ENCODE data around the gene ATF4.

ATF4 gene

GRCh38 chr22:39536711-39537110, 16.3 kb downstream of the ATF4 start:
- TF ChIP-seq EZH2phosphoT487 (conservative IDR thresholded peaks at IDR 0.05; ENCODE audit: low read length) (no peak), CTCF (IDR thresholded peaks at IDR 0.05; ENCODE audit: insufficient read depth, low read length, poor library complexity, severe bottlenecking) (no peak)
- no peaks in the 10 kb centered on the region for H3K9me2 ChIP-seq (replicated peaks; ENCODE audit: insufficient read depth, low read length)
- no peaks in the 10 kb centered on the region for H3K36me3 ChIP-seq (ENCODE audit: low read length)
- H3K79me2 ChIP-seq (ENCODE audit: insufficient read depth, low read length), result peaks cover 8% of the 10 kb centered on the region
- H3K4me3 ChIP-seq (ENCODE audit: insufficient read depth, low read length, poor library complexity, severe bottlenecking), result no peak overlapping the region
- H3K9ac ChIP-seq (ENCODE audit: low read length), result no peak overlapping the region
- H4K20me1 ChIP-seq (ENCODE audit: low read depth, low read length), result no peaks in the 10 kb centered on the region
- peaks cover 5% of the 10 kb centered on the region; the same call in 1 of the 2 replicates for H3F3A ChIP-seq (ENCODE audit: insufficient read depth)
- no peaks in the 10 kb centered on the region for H3K9me3 ChIP-seq (ENCODE audit: insufficient read depth, low read length)
- no peak overlapping the region for H2AFZ ChIP-seq (ENCODE audit: low read depth, low read length, severe bottlenecking)
- H3K27me3 ChIP-seq (ENCODE audit: low read length), result no peaks in the 10 kb centered on the region
- no peak overlapping the region for H3K27ac ChIP-seq (ENCODE audit: low read depth, low read length)
- no peak overlapping the region for H3K4me2 ChIP-seq (ENCODE audit: low read depth, low read length, poor library complexity, severe bottlenecking)

GRCh38 chr22:39537975-39538374, 17.6 kb downstream of the ATF4 start:
- peaks cover 5% of the 10 kb centered on the region; the same call in 1 of the 2 replicates for H3F3A ChIP-seq (ENCODE audit: insufficient read depth)
- H3K9ac ChIP-seq (ENCODE audit: low read length), result no peak overlapping the region
- H4K20me1 ChIP-seq (ENCODE audit: low read depth, low read length), result no peaks in the 10 kb centered on the region
- H3K27ac ChIP-seq (ENCODE audit: low read depth, low read length), result no peak overlapping the region
- no peak overlapping the region for H3K4me3 ChIP-seq (ENCODE audit: insufficient read depth, low read length, poor library complexity, severe bottlenecking)
- H2AFZ ChIP-seq (ENCODE audit: low read depth, low read length, severe bottlenecking), result no peak overlapping the region
- H3K79me2 ChIP-seq (ENCODE audit: insufficient read depth, low read length), result no peaks in the 10 kb centered on the region
- H3K36me3 ChIP-seq (ENCODE audit: low read length), result no peaks in the 10 kb centered on the region
- H3K9me2 ChIP-seq (replicated peaks; ENCODE audit: insufficient read depth, low read length), result no peaks in the 10 kb centered on the region
- H3K9me3 ChIP-seq (ENCODE audit: insufficient read depth, low read length), result no peaks in the 10 kb centered on the region
- TF ChIP-seq EZH2phosphoT487 (conservative IDR thresholded peaks at IDR 0.05; ENCODE audit: low read length) (no peak), CTCF (IDR thresholded peaks at IDR 0.05; ENCODE audit: insufficient read depth, low read length, poor library complexity, severe bottlenecking) (no peak)
- H3K4me2 ChIP-seq (ENCODE audit: low read depth, low read length, poor library complexity, severe bottlenecking), result no peak overlapping the region
- H3K27me3 ChIP-seq (ENCODE audit: low read length), result no peaks in the 10 kb centered on the region

GRCh38 chr22:39543095-39543494, 22.7 kb downstream of the ATF4 start:
- no peak overlapping the region for H3K4me2 ChIP-seq (ENCODE audit: low read depth, low read length, poor library complexity, severe bottlenecking)
- H4K20me1 ChIP-seq (ENCODE audit: low read depth, low read length), result no peaks in the 10 kb centered on the region
- no peak overlapping the region for H3K4me3 ChIP-seq (ENCODE audit: insufficient read depth, low read length, poor library complexity, severe bottlenecking)
- no peak overlapping the region for H3K9ac ChIP-seq (ENCODE audit: low read length)
- no peaks in the 10 kb centered on the region for H3K79me2 ChIP-seq (ENCODE audit: insufficient read depth, low read length)
- no peaks in the 10 kb centered on the region for H3K36me3 ChIP-seq (ENCODE audit: low read length)
- H2AFZ ChIP-seq (ENCODE audit: low read depth, low read length, severe bottlenecking), result no peak overlapping the region
- H3F3A ChIP-seq (ENCODE audit: insufficient read depth), result no peaks in the 10 kb centered on the region
- H3K27me3 ChIP-seq (ENCODE audit: low read length), result no peaks in the 10 kb centered on the region
- no peaks in the 10 kb centered on the region for H3K9me3 ChIP-seq (ENCODE audit: insufficient read depth, low read length)
- TF ChIP-seq CTCF (IDR thresholded peaks at IDR 0.05; ENCODE audit: insufficient read depth, low read length, poor library complexity, severe bottlenecking) (peak; percentile 25), EZH2phosphoT487 (conservative IDR thresholded peaks at IDR 0.05; ENCODE audit: low read length) (no peak)
- H3K9me2 ChIP-seq (replicated peaks; ENCODE audit: insufficient read depth, low read length), result no peaks in the 10 kb centered on the region
- no peak overlapping the region for H3K27ac ChIP-seq (ENCODE audit: low read depth, low read length)

Data from SU-DHL-6 (cell line).